Gastrocnemius medialis (tissue), 4 donors: ENCODE results near the gene AK3.

ENCODE experiments used
- POLR2A ChIP-seq, 2 donors: fragments of 450-650 bp; IDR thresholded peaks; one replicate each; pipeline ENCODE4 v1.6.1; 2017; ENCODE audit warnings: antibody characterized with exemption in 2 of 2, mild to moderate bottlenecking in 2 of 2, moderate library complexity in 2 of 2
- TF ChIP-seq, protein P1 (sequence below), 5 experiments: fragments of 450-650 bp in 3 of 5; fragments of 200-600 bp in 2 of 5; sonication (generic) in 2 of 5; IDR thresholded peaks in 4 of 5; conservative IDR thresholded peaks in 1 of 5; 1 replicate in 4 of 5; 2 replicates in 1 of 5; pipeline ENCODE4 v1.5.1; 2016 to 2019; ENCODE audit warnings: antibody characterized with exemption in 5 of 5, mild to moderate bottlenecking in 3 of 5, moderate library complexity in 3 of 5

DNA sequence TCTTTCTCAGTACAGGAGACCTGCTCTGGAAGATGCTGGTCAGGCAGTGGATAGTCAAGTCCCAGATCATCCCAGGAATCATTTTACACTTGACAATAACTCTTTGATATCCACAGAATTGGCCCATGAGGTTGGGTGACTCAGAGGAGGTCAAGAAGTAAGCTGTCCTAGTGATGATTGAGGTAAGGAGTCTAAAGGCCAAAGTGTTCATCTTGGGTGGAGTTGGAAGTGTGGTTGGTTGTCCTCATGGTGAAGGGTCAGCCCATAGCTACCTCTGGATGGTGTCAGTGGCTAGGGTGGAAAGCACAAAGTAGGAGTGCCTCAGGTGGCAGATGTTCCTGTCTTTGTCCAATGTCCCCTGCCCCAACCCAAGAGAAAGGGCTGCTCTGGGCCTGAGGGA lies 27.7 kb upstream of the AK3 start:
- TF ChIP-seq, protein P1, sequence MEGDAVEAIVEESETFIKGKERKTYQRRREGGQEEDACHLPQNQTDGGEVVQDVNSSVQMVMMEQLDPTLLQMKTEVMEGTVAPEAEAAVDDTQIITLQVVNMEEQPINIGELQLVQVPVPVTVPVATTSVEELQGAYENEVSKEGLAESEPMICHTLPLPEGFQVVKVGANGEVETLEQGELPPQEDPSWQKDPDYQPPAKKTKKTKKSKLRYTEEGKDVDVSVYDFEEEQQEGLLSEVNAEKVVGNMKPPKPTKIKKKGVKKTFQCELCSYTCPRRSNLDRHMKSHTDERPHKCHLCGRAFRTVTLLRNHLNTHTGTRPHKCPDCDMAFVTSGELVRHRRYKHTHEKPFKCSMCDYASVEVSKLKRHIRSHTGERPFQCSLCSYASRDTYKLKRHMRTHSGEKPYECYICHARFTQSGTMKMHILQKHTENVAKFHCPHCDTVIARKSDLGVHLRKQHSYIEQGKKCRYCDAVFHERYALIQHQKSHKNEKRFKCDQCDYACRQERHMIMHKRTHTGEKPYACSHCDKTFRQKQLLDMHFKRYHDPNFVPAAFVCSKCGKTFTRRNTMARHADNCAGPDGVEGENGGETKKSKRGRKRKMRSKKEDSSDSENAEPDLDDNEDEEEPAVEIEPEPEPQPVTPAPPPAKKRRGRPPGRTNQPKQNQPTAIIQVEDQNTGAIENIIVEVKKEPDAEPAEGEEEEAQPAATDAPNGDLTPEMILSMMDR (IDR thresholded peaks at IDR 0.05 in 4 of 5, conservative IDR thresholded peaks at IDR 0.05 in 1 of 5) = no peak
- TF ChIP-seq POLR2A (IDR thresholded peaks at IDR 0.05) = no peak
